Middle frontal gyrus (tissue), 1 donor: ENCODE data around the gene PRKD1.

Experiments
- DNase-seq: peaks from one replicate; pipeline ENCODE4 v3.0.0-alpha.2; 2015; ENCODE audit warnings: low spot score; ENCODE audit errors: extremely low spot score

The PRKD1 gene

GRCh38 chr14:29927376-29928116 is at the start of gene PRKD1:
PRKD1 (minus strand) TSS chr14:29927847.
- DNase-seq = no peak

GRCh38 chr14:29971101-29971500 is 43.5 kb upstream of the PRKD1 start:
- DNase-seq = no peak

DNA sequence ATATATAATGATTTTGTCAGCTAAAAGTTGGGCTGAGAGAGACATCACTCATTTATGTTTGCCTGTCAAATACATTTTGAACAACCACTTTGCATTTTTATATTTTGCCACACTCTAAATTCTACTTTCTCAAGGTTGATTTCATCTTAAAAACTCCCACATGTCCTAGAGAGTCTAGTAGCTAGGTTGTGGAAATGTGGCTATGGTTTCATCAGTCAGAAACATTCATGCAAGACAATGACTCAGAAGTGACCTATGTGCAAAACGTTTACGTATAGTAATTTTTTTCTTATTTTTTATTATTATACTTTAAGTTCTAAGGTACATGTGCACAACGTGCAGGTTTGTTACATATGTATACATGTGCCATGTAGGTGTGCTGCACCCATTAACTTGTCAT is 27.4 kb upstream of the PRKD1 start:
- no peak for DNase-seq

DNA sequence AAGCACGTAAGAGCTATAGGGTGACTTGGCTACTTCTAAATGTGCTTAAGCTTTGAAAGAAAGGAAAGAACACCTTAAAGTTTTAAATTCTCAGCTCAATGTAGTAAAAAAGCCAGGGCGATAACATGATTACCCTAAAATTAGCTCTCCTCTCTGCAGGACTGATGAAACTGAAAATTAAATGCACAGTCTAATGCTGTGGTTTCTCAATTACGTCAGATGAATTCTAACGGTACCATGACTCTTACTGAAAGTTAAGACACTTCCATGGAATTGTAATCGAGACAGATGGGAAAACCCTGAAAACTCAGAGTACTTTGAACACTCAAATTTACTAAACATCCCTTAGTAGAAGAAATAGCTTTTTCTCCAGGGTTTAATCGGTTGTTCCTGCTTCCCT is 25.9 kb upstream of the PRKD1 start:
- no peak for DNase-seq

GRCh38 chr14:29944091-29944490 is 16.4 kb upstream of the PRKD1 start:
- DNase-seq = no peak

DNA sequence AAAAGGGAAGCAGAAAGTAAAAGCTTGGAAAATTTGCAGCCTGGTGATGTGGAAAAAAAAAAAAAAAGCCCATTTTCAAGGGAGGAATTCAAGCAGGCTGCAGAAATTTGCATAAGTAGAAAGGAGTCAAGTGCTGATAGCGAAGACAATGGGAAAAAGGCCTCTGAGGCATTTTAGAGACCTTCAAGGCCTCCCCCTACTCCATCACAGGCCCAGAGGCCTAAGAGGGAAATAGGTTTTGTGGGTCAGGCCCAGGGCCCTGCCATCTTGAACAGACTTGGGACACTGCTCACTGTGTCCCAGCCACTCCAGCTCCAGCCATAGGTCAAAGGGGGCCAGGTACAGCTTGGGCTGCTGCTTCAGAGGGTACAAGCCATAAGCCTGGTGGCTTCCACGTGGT is 13.8 kb upstream of the PRKD1 start:
- no peak for DNase-seq

DNA sequence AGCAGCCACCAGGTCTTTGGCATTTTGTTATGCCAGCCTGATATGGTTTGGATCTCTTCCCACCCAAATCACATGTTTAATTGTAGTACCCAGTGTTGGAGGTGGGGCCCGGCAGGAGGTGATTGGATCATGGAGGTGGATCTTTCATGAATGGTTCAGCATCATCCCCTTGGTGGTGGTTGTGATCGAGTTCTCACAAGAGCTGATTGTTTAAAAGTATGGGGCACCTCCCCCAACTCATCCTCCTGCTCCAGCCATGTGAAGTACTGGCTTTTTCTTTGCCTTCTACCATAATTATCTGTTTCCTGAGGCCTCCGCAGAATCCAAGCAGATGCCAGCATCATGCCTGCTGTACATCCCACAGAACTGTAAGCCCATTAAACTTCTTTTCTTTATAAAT is 12.8 kb upstream of the PRKD1 start:
- DNase-seq = no peak

DNA sequence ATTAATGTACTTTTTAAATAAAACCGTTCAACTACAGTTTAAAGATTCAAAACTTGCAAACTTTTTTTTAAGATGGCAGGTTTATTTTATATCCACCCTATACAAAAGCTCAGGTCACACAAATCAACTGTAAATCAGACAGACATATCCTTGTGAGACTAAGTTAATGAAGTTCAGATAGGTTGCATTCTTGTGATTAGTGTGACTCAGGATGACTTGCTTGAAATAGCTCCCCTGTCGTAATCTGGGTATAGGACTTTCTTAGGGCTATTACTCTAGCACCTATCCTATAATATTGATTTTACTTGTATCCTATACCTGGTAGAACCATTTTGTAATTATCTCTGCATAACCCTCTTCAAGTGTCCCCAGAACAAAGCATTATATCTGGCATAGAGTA is 9.5 kb upstream of the PRKD1 start:
- DNase-seq = no peak

GRCh38 chr14:29930283-29930682 is 2.6 kb upstream of the PRKD1 start:
- no peak for DNase-seq

DNA sequence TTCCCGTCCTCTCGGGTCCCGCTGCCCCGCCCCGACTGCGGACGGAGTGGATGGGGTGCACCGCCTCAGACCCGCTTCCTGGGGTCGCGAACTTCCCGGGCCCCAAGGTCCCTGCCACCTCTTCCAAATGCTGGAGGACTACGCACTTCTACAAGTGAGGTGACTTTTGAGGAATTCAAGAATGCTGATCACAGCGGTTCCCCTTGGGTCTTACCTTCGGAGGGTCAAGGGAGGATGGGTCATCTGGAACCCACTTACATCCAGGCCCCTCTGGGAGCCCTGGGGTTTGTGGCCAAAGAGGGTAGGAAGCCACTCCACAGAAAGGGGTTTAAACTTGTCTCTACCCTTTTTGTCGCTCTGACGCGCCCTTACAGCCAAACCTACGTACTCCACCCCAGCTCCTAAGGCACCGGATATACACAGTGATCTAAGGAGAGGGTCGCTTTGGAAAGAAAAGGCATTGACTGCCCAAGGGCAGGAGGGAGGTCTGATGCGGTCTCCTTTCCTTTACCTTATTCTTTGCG is 532 bp upstream of the PRKD1 start:
- no peak for DNase-seq

GRCh38 chr14:29926701-29927375 is 809 bp downstream of the PRKD1 start:
- DNase-seq = peak; percentile 45

GRCh38 chr14:29926228-29926627 is 1.4 kb downstream of the PRKD1 start:
- DNase-seq = no peak

DNA sequence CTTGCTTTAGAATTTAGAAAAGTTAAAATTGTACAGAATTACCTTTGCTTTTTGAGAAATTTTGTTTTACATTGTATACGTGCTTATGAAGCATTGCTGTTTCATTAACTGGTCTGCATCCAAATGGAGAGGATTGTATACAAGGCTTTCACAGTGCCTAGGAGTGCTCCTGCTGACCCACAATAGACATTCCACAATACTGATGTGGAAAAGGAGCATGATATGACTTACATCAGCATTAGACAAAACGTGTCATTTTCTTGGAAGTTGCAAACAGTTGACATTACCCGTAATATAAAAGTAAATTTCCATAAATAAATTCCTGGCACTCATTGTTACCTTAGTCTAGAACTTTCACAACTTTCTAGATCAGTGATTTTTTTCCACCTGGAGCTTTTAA is 1.9 kb downstream of the PRKD1 start:
- DNase-seq = no peak

DNA sequence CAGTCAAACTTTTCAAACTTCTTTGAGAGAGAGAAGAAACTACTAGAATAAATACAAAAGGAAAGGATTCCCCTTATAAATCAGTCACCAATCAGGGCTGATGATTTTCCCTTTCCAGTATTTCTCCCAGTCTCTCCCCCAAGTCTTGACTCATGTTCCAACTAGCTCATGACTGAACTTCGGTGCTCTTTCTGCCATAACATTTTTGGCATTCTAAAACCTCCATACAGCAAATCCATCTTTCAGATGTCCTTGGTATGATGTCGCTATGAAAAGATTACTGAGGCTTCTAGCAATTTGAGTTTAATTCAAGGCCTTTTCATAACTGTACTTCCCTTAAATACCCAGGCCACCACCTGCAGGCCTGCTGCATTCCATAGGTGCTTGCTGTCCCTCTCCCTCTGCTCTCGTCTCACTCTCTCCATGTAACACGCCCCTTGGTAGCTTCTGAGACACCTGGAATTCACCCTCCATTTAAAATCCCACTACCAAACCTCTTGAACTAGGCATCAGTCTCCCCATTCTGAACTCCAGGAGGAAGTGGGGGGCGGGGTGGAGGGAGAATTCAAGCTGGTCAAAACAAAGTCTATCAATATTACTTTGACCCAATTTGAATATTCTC is 2.4 kb downstream of the PRKD1 start:
- no peak for DNase-seq

- no peak for DNase-seq
Observed at GRCh38 chr14:29919845-29920244, 7.8 kb downstream of the PRKD1 start.

DNA sequence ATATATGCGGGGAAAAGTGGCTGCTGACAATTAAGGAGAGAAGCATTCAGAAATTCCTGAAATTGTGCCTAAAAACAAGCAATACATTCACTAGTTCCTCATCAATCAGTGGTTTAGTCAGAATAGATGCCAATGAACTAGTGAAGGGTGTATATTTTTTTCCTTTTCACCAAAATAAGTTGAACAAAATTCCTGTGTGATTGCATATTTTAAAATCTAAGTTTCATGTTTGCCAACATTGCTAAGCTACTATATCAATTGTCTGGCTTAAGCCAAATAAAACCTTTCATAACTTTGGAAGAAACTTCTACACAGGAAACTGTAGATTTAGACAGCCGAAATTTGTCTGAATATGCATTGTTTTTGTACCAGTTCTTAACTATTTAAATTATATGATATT is 8.7 kb downstream of the PRKD1 start:
- no peak for DNase-seq

GRCh38 chr14:29913566-29913965 is 14.1 kb downstream of the PRKD1 start:
- DNase-seq = no peak

DNA sequence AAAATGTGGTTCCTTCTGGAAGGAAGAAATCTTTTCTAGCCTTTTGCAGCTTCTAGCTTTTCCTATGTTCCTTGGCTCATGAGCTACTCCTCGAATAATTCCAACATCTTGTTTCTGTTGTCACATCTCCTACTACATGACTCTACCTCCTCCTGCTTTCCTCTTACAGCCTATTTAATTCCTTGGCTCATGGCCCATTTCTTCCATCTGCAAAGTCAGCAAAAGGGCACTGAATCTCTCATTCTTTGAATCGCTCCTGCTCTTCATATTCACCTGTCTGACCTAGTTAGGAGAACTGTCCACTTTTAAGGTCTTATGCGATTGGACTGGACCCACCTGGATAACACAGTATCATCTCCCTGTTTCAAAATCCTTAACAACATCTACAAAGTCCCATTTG is 15.8 kb downstream of the PRKD1 start:
- no peak for DNase-seq

GRCh38 chr14:29908652-29909577 is 18.7 kb downstream of the PRKD1 start:
- no peak for DNase-seq

- no peak for DNase-seq
Observed at GRCh38 chr14:29906256-29906870, 21.3 kb downstream of the PRKD1 start.

DNA sequence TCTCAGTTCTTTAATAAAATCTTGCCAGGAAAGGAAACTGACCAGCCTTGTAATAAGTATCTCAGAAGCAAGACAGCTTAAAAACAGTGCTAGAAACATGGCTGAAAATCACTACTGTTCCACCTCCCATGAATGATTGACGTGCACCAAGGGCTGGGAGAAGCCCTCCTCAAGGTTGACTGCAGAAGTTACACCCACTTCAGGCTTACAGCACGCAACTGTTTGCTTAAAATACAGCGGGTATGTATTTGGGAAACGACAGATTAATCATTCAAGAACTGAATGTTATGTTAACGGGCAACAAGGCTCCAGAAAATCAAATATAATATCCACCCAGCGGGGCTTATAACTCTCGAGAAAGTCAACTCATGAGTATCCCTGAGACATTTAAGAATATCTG is 22.1 kb downstream of the PRKD1 start:
- DNase-seq = no peak
